Liver (tissue), 3 donors: Measurements from ENCODE around the gene CACNA1F.

Experiments
- SP1 ChIP-seq: IDR thresholded peaks from 2 replicates; pipeline ENCODE4 v1.6.1; 2018; ENCODE audit warnings: antibody characterized with exemption, mild to moderate bottlenecking
- TF ChIP-seq, protein P1 (sequence below): fragments of 150-350 bp; IDR thresholded peaks from 2 replicates; pipeline ENCODE4 v1.5.1; 2017; ENCODE audit warnings: improper control_type of control experiment, low read depth, low read length; ENCODE audit not compliant: missing input control
- donor health status: healthy.
- donor health status: healthy.

DNA sequence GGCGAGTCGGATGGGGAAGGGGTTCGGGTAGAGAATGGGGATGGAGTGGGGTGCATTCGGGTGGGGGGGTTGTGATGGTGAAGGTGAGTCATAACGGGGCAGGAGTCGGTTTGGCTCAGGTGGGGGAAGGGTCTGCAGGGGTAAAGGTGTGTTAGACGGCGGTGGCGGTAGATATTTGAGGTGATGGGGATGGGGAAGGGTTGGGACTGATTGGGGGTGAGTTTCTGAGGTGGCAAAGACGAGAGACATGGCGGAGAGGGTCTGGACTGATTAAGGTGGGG is 33.9 kb downstream of the CACNA1F start:
- TF ChIP-seq, protein P1, sequence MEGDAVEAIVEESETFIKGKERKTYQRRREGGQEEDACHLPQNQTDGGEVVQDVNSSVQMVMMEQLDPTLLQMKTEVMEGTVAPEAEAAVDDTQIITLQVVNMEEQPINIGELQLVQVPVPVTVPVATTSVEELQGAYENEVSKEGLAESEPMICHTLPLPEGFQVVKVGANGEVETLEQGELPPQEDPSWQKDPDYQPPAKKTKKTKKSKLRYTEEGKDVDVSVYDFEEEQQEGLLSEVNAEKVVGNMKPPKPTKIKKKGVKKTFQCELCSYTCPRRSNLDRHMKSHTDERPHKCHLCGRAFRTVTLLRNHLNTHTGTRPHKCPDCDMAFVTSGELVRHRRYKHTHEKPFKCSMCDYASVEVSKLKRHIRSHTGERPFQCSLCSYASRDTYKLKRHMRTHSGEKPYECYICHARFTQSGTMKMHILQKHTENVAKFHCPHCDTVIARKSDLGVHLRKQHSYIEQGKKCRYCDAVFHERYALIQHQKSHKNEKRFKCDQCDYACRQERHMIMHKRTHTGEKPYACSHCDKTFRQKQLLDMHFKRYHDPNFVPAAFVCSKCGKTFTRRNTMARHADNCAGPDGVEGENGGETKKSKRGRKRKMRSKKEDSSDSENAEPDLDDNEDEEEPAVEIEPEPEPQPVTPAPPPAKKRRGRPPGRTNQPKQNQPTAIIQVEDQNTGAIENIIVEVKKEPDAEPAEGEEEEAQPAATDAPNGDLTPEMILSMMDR = no peak
- no peak for TF ChIP-seq SP1
